ENCODE measurements around the gene FAAH2. TPM values are rescaled to one million over a fixed set of nuclear protein-coding genes. Genes with fewer than 3 reads are reported as not detected.

The FAAH2 gene
- total RNA-seq, 4 donors from 2014 or later, result 15.8 to 27.3 (median 21.5) TPM

- Histone ChIP-seq H3K27me3 (no peaks in the 10 kb centered on the region), H3K4me1 (no peaks in the 10 kb centered on the region), H3K9me3 (no peaks in the 10 kb centered on the region), H3K27ac (no peak overlapping the region), H3K36me3 (no peaks in the 10 kb centered on the region), H3K4me3 (no peak overlapping the region)
- 74% methylated on average over 3 of the region's 3 CpGs for WGBS
- no peak for DNase-seq (ENCODE audit: low spot score in 2 of 2)
- no peak for TF ChIP-seq POLR2AphosphoS5 (IDR thresholded peaks at IDR 0.05)
- TF ChIP-seq, protein P1, sequence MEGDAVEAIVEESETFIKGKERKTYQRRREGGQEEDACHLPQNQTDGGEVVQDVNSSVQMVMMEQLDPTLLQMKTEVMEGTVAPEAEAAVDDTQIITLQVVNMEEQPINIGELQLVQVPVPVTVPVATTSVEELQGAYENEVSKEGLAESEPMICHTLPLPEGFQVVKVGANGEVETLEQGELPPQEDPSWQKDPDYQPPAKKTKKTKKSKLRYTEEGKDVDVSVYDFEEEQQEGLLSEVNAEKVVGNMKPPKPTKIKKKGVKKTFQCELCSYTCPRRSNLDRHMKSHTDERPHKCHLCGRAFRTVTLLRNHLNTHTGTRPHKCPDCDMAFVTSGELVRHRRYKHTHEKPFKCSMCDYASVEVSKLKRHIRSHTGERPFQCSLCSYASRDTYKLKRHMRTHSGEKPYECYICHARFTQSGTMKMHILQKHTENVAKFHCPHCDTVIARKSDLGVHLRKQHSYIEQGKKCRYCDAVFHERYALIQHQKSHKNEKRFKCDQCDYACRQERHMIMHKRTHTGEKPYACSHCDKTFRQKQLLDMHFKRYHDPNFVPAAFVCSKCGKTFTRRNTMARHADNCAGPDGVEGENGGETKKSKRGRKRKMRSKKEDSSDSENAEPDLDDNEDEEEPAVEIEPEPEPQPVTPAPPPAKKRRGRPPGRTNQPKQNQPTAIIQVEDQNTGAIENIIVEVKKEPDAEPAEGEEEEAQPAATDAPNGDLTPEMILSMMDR (IDR thresholded peaks at IDR 0.05), result no peak
- no peak for TF ChIP-seq POLR2A (IDR thresholded peaks at IDR 0.05)
- no peak for TF ChIP-seq EP300 (IDR thresholded peaks at IDR 0.05)
Observed at GRCh38 chrX:57451426-57452020, 165.0 kb downstream of the FAAH2 start.

- 32% methylated on average over 4 of the region's 4 CpGs for WGBS
- no peak for DNase-seq (ENCODE audit: low spot score in 2 of 2)
- H3K4me1 ChIP-seq, result no peaks in the 10 kb centered on the region
- no peak overlapping the region for H3K27ac ChIP-seq
- no peaks in the 10 kb centered on the region for H3K9me3 ChIP-seq
- H3K36me3 ChIP-seq, result no peaks in the 10 kb centered on the region
- TF ChIP-seq POLR2AphosphoS5 (IDR thresholded peaks at IDR 0.05) (no peak), EP300 (IDR thresholded peaks at IDR 0.05) (no peak), POLR2A (IDR thresholded peaks at IDR 0.05) (no peak)
- TF ChIP-seq, protein P1 (IDR thresholded peaks at IDR 0.05), result no peak
- no peaks in the 10 kb centered on the region for H3K27me3 ChIP-seq
- no peak overlapping the region for H3K4me3 ChIP-seq
Observed at GRCh38 chrX:57453901-57454300, 167.4 kb downstream of the FAAH2 start.

GRCh38 chrX:57481514-57481913 is 195.0 kb downstream of the FAAH2 start:
- TF ChIP-seq POLR2AphosphoS5 (IDR thresholded peaks at IDR 0.05) (no peak), EP300 (IDR thresholded peaks at IDR 0.05) (no peak), POLR2A (IDR thresholded peaks at IDR 0.05) (no peak)
- TF ChIP-seq, protein P1 (IDR thresholded peaks at IDR 0.05), result no peak
- H3K4me1 ChIP-seq, result no peaks in the 10 kb centered on the region
- 76% methylated on average over 5 of the region's 6 CpGs for WGBS

GRCh38 chrX:57516491-57516890 is 230.0 kb downstream of the FAAH2 start:
- H3K4me1 ChIP-seq, result no peaks in the 10 kb centered on the region
- no peaks in the 10 kb centered on the region for H3K27me3 ChIP-seq
- H3K27ac ChIP-seq, result no peak overlapping the region
- no peak overlapping the region for H3K4me3 ChIP-seq
- H3K36me3 ChIP-seq, result no peaks in the 10 kb centered on the region
- no CpG with 5 or more reads among the region's 5 CpGs for WGBS
- no peak for DNase-seq (ENCODE audit: low spot score in 2 of 2)
- TF ChIP-seq, protein P1 (IDR thresholded peaks at IDR 0.05), result no peak
- no peak for TF ChIP-seq POLR2AphosphoS5 (IDR thresholded peaks at IDR 0.05)
- no peak for TF ChIP-seq EP300 (IDR thresholded peaks at IDR 0.05)
- TF ChIP-seq POLR2A (IDR thresholded peaks at IDR 0.05), result no peak
- no peaks in the 10 kb centered on the region for H3K9me3 ChIP-seq

More at GRCh38 chrX:57481514-57481913, 195.0 kb downstream of the FAAH2 start:
- H3K27ac ChIP-seq, result no peak overlapping the region
- no peaks in the 10 kb centered on the region for H3K36me3 ChIP-seq
- no peaks in the 10 kb centered on the region for H3K9me3 ChIP-seq
- DNase-seq (ENCODE audit: low spot score in 2 of 2), result no peak
- no peaks in the 10 kb centered on the region for H3K27me3 ChIP-seq
- H3K4me3 ChIP-seq, result no peak overlapping the region

DNA sequence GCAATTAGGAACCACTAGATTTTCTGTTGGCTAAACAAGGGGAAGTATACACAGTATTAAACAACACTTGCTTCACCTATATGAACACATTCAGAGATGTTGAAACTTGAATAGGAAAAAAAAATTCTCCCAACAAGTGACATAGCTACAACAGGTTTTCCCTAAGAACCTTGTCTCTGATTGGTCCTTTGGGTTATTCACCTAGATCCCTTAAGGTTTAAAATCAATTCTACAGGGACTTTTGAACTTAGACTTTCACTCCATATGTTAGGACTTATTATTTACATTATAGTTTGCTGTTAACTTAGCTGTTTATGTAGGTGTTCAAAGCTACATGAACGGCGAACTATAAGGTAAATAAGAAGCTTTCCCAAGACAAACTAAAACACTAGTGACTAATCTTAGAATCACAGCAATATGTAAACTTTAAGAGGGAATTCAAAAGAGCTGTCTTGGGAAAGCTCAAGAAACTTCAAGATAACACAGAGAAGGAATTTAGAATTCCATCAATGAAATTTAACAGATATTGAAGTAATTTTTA is 233.1 kb downstream of the FAAH2 start:
- Histone ChIP-seq H3K27ac (no peak overlapping the region), H3K4me1 (no peaks in the 10 kb centered on the region), H3K4me3 (no peak overlapping the region), H3K36me3 (no peaks in the 10 kb centered on the region), H3K9me3 (no peaks in the 10 kb centered on the region), H3K27me3 (no peaks in the 10 kb centered on the region)
- WGBS, result 83% methylated on average over 2 of the region's 2 CpGs
- TF ChIP-seq, protein P1 (IDR thresholded peaks at IDR 0.05), result no peak
- TF ChIP-seq EP300 (IDR thresholded peaks at IDR 0.05) (no peak), POLR2A (IDR thresholded peaks at IDR 0.05) (no peak), POLR2AphosphoS5 (IDR thresholded peaks at IDR 0.05) (no peak)
- DNase-seq (ENCODE audit: low spot score in 2 of 2), result no peak
